HCT116 (cell line): ENCODE data around the gene LMBR1. TPM values are rescaled to one million over a fixed set of nuclear protein-coding genes. Genes with fewer than 3 reads are reported as not detected.

Experiments used
- ATAC-seq: fragments of 200-7000 bp; cut with Tn5 transposase; 2 replicates; pipeline ENCODE4 v1.9.1; 2020; ENCODE audit warnings: mild to moderate bottlenecking, moderate library complexity
- BruUV-seq: library from RNA; stranded (reverse); fragments of 400-500 nt; replicated peaks from 2 replicates; lab custom pipeline; 2021; lab: Mats Ljungman, UMichigan
- CTCF ChIA-PET: fragments of 300-600 bp; sonication (Branson Sonifier 250); formaldehyde crosslinking; loops from one replicate; lab custom pipeline; 2021; ENCODE audit warnings: antibody characterized with exemption; lab: Charles Lee
- POLR2A ChIA-PET: fragments of 300-600, 350-600 bp; sonication (Branson Sonifier 250); formaldehyde crosslinking; loops from one replicate; lab custom pipeline; 2021; ENCODE audit warnings: antibody characterized with exemption; lab: Charles Lee
- RAD21 ChIA-PET, 2 experiments: fragments of 300-600 bp; sonication (Branson Sonifier 250); formaldehyde crosslinking; loops; one replicate each; lab custom pipeline; 2023; ENCODE audit warnings: low total read pairs in 2 of 2; ENCODE audit not compliant: uncharacterized antibody in 2 of 2, unreplicated experiment in 2 of 2, low non-redundant PET in 1 of 2; lab: Charles Lee
- DNase-seq: peaks from one replicate; pipeline ENCODE4 v3.0.0-alpha.2; 2010; ENCODE audit warnings: low read depth, low spot score
- H2AFZ ChIP-seq: fragments of 200-600 bp; shearing (Covaris generic), sonication (generic); 2 replicates; pipeline ENCODE4 v1.6.1; 2017; ENCODE audit warnings: low read depth, mixed run types, mixed read lengths, antibody characterized with exemption, low read length; ENCODE audit not compliant: poor library complexity, severe bottlenecking
- H3K27ac ChIP-seq: 2 replicates; pipeline ENCODE4 v1.5.1; 2012; ENCODE audit warnings: low read depth, low read length
- H3K27me3 ChIP-seq: fragments of 200-600 bp; sonication (generic); 2 replicates; pipeline ENCODE4 v1.6.1; 2016; ENCODE audit warnings: mixed run types, low read length, mixed read lengths; ENCODE audit not compliant: insufficient read depth
- H3K36me3 ChIP-seq, 2 experiments: fragments of 200-500 bp in 1 of 2; fragments of 200-600 bp in 1 of 2; sonication (Bioruptor generic) in 1 of 2; sonication (generic) in 1 of 2; 2 replicates each; pipeline versions ENCODE4 v1.5.1 to v1.6.1; 2014 to 2016; ENCODE audit warnings: low read length in 2 of 2, inconsistent platforms in 1 of 2, mixed read lengths in 1 of 2, mixed run types in 1 of 2; ENCODE audit not compliant: insufficient read depth in 2 of 2, control insufficient read depth in 1 of 2
- H3K4me1 ChIP-seq, 2 experiments: fragments of 200-600 bp in 1 of 2; sonication (generic) in 1 of 2; 2 replicates each; pipeline versions ENCODE4 v1.5.1 to v1.6.1; 2012 to 2017; ENCODE audit warnings: low read length in 2 of 2, inconsistent platforms in 1 of 2, mild to moderate bottlenecking in 1 of 2, mixed read lengths in 1 of 2, mixed run types in 1 of 2, moderate library complexity in 1 of 2; ENCODE audit not compliant: insufficient read depth in 2 of 2, control insufficient read depth in 1 of 2
- H3K4me2 ChIP-seq: fragments of 200-600 bp; sonication (generic); 2 replicates; pipeline ENCODE4 v1.6.1; 2017; ENCODE audit warnings: mixed run types, low read length, mixed read lengths
- H3K4me3 ChIP-seq, 2 experiments: fragments of 200-600 bp in 1 of 2; sonication (generic) in 1 of 2; replicated peaks in 1 of 2; 2 replicates each; pipeline ENCODE4 v1.5.1; 2011 to 2016; ENCODE audit warnings: low read length in 2 of 2, control low read depth in 1 of 2, low read depth in 1 of 2, mild to moderate bottlenecking in 1 of 2, mixed read lengths in 1 of 2, mixed run types in 1 of 2
- H3K79me2 ChIP-seq: fragments of 200-600 bp; sonication (generic); 2 replicates; pipeline ENCODE4 v1.6.1; 2017; ENCODE audit warnings: mild to moderate bottlenecking, mixed run types, low read length, moderate library complexity, mixed read lengths; ENCODE audit not compliant: insufficient read depth
- H3K9ac ChIP-seq: fragments of 200-600 bp; sonication (generic); 2 replicates; pipeline ENCODE4 v1.6.1; 2016; ENCODE audit warnings: low read length, mixed read lengths
- H3K9me2 ChIP-seq: fragments of 200-600 bp; sonication (generic), shearing (Covaris generic); 2 replicates; pipeline ENCODE4 v1.6.1; 2017; ENCODE audit warnings: mixed run types, mild to moderate bottlenecking, moderate library complexity; ENCODE audit not compliant: insufficient read depth
- H3K9me3 ChIP-seq, 2 experiments: fragments of 200-500 bp in 1 of 2; fragments of 200-600 bp in 1 of 2; sonication (Bioruptor generic) in 1 of 2; sonication (generic) in 1 of 2; 2 replicates each; pipeline ENCODE4 v1.6.1; 2014 to 2017; ENCODE audit warnings: low read length in 2 of 2, mixed read lengths in 2 of 2, inconsistent platforms in 1 of 2, low read depth in 1 of 2, mild to moderate bottlenecking in 1 of 2, mixed run types in 1 of 2, moderate library complexity in 1 of 2; ENCODE audit not compliant: control insufficient read depth in 1 of 2, insufficient read depth in 1 of 2
- H4K20me1 ChIP-seq: fragments of 200-600 bp; sonication (generic), shearing (Covaris generic); 2 replicates; pipeline ENCODE4 v1.6.1; 2017; ENCODE audit warnings: mixed run types, mild to moderate bottlenecking, moderate library complexity; ENCODE audit not compliant: insufficient read depth
- CTCF ChIP-seq, 3 experiments: fragments of 200-600 bp in 1 of 3; sonication (generic) in 1 of 3; IDR thresholded peaks in 2 of 3; conservative IDR thresholded peaks in 1 of 3; 2 replicates each; pipeline ENCODE4 v1.5.1; 2012 to 2017; ENCODE audit warnings: low read depth in 2 of 3, low read length in 2 of 3, antibody characterized with exemption in 1 of 3, borderline replicate concordance in 1 of 3, control low read depth in 1 of 3, mild to moderate bottlenecking in 1 of 3, mixed read lengths in 1 of 3, mixed run types in 1 of 3, moderate library complexity in 1 of 3; ENCODE audit not compliant: insufficient read depth in 1 of 3
- EZH2phosphoT487 ChIP-seq: fragments of 200-600 bp; IDR thresholded peaks from 2 replicates; pipeline ENCODE4 v1.6.1; 2018; ENCODE audit warnings: antibody characterized with exemption, borderline replicate concordance
- intact Hi-C: fragments of 100-400 bp; cut with micrococcal nuclease; formaldehyde crosslinking; loops from 2 replicates; pipeline ENCODE4 v1.10.0; 2022
- total RNA-seq: library from RNA; stranded (reverse); gene quantifications from one replicate; pipeline ENCODE4 v1.2.1, GENCODE V29; 2021; ENCODE audit not compliant: unreplicated experiment
- TF ChIP-seq, protein P1 (sequence below): IDR thresholded peaks from 2 replicates; pipeline ENCODE4 v1.6.1; 2012
- TF ChIP-seq, protein P2 (sequence below): IDR thresholded peaks from 2 replicates; pipeline ENCODE4 v1.6.1; 2012; ENCODE audit warnings: low read depth

Gene LMBR1
- total RNA-seq, 1 experiment from 2014 or later = 84.0 TPM

GRCh38 chr7:156820445-156821063 is 72.4 kb downstream of the LMBR1 start:
- BruUV-seq = no TSS peak
- POLR2A ChIA-PET = no interaction called here
- Histone ChIP-seq H3K9ac (no peak overlapping the region), H3K36me3 (peaks cover 0 to 10% of the 10 kb centered on the region in 2 experiments; a peak in 2 of 4 replicates), H2AFZ (no peak overlapping the region), H4K20me1 (no peaks in the 10 kb centered on the region), H3K79me2 (peaks cover 17% of the 10 kb centered on the region), H3K4me3 (no peak overlapping the region), H3K4me1 (no peaks in the 10 kb centered on the region), H3K27me3 (no peaks in the 10 kb centered on the region)
- CTCF ChIA-PET = no interaction called here
- TF ChIP-seq, protein P1, sequence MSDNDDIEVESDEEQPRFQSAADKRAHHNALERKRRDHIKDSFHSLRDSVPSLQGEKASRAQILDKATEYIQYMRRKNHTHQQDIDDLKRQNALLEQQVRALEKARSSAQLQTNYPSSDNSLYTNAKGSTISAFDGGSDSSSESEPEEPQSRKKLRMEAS = no peak
- TF ChIP-seq CTCF (IDR thresholded peaks at IDR 0.05 in 2 of 3, conservative IDR thresholded peaks at IDR 0.05 in 1 of 3; ENCODE audit: borderline replicate concordance in 1 of 3, insufficient read depth in 1 of 3, low read depth in 2 of 3, low read length in 2 of 3) = peak; percentile 6 to 56 (median 36); a peak in 4 of 6 replicates
- no peak for TF ChIP-seq EZH2phosphoT487
- TF ChIP-seq, protein P2, sequence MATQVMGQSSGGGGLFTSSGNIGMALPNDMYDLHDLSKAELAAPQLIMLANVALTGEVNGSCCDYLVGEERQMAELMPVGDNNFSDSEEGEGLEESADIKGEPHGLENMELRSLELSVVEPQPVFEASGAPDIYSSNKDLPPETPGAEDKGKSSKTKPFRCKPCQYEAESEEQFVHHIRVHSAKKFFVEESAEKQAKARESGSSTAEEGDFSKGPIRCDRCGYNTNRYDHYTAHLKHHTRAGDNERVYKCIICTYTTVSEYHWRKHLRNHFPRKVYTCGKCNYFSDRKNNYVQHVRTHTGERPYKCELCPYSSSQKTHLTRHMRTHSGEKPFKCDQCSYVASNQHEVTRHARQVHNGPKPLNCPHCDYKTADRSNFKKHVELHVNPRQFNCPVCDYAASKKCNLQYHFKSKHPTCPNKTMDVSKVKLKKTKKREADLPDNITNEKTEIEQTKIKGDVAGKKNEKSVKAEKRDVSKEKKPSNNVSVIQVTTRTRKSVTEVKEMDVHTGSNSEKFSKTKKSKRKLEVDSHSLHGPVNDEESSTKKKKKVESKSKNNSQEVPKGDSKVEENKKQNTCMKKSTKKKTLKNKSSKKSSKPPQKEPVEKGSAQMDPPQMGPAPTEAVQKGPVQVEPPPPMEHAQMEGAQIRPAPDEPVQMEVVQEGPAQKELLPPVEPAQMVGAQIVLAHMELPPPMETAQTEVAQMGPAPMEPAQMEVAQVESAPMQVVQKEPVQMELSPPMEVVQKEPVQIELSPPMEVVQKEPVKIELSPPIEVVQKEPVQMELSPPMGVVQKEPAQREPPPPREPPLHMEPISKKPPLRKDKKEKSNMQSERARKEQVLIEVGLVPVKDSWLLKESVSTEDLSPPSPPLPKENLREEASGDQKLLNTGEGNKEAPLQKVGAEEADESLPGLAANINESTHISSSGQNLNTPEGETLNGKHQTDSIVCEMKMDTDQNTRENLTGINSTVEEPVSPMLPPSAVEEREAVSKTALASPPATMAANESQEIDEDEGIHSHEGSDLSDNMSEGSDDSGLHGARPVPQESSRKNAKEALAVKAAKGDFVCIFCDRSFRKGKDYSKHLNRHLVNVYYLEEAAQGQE = no peak
- TF ChIP-seq, all 23 proteins: peak for 1
- Histone ChIP-seq H3K9me3 (no peaks in the 10 kb centered on the region), H3K27ac (no peak overlapping the region), H3K4me2 (no peak overlapping the region), H3K9me2 (no peaks in the 10 kb centered on the region)
- peak; percentile 71 for ATAC-seq
- no peak for DNase-seq
- RAD21 ChIA-PET = no interaction called here
- intact Hi-C loops = loop anchor here (10.0 kb wide), 1 partner anchor 856 kb away; no protein-coding TSS in a partner anchor
